SK-N-SH treated with all-trans-retinoic acid at 6 μM for 48 hours (cell line): ENCODE results near the gene KCNJ13.

ENCODE experiments used
- ARNTL ChIP-seq: fragments of 450-650 bp; formaldehyde crosslinking; IDR thresholded peaks from 2 replicates; pipeline ENCODE4 v1.5.0; 2020; ENCODE audit warnings: low read depth, mild to moderate bottlenecking, moderate library complexity, borderline replicate concordance
- ESRRG ChIP-seq: fragments of 250-450 bp; sonication (Bioruptor Pico); IDR thresholded peaks from 2 replicates; pipeline ENCODE4 v1.6.1; 2021; ENCODE audit warnings: mild to moderate bottlenecking
- ISL1 ChIP-seq: fragments of 250-450 bp; sonication (Bioruptor Pico); IDR thresholded peaks from 2 replicates; pipeline ENCODE4 v2.1.2; 2022; ENCODE audit warnings: mild to moderate bottlenecking, moderate library complexity
- OSR1 ChIP-seq: fragments of 250-450 bp; sonication (Bioruptor Pico); IDR thresholded peaks from 2 replicates; pipeline ENCODE4 v1.8.0; 2022; ENCODE audit warnings: moderate library complexity, mild to moderate bottlenecking, inconsistent platforms
- RARB ChIP-seq: fragments of 250-450 bp; sonication (Bioruptor Pico); IDR thresholded peaks from 2 replicates; pipeline ENCODE4 v1.8.0; 2021; ENCODE audit warnings: mild to moderate bottlenecking, moderate library complexity
- SNAI2 ChIP-seq: fragments of 250-450 bp; sonication (Bioruptor Pico); IDR thresholded peaks from 2 replicates; pipeline ENCODE4 v1.5.0; 2020; ENCODE audit warnings: mild to moderate bottlenecking, moderate library complexity
- TOX ChIP-seq: fragments of 250-450 bp; sonication (Bioruptor Pico); IDR thresholded peaks from 2 replicates; pipeline ENCODE4 v1.8.0; 2021; ENCODE audit warnings: mild to moderate bottlenecking, moderate library complexity, borderline replicate concordance
- ZFP30 ChIP-seq: fragments of 450-650 bp; formaldehyde crosslinking; IDR thresholded peaks from 2 replicates; pipeline ENCODE4 v1.5.0; 2022; ENCODE audit warnings: mild to moderate bottlenecking, moderate library complexity
- TF ChIP-seq, protein P1 (sequence below): fragments of 250-450 bp; sonication (Bioruptor Pico); IDR thresholded peaks from 2 replicates; pipeline ENCODE4 v1.5.1; 2021; ENCODE audit warnings: mild to moderate bottlenecking, moderate library complexity
- TF ChIP-seq, protein P2 (sequence below): fragments of 250-450 bp; sonication (Bioruptor Pico); IDR thresholded peaks from 2 replicates; pipeline ENCODE4 v1.8.0; 2020; ENCODE audit warnings: mild to moderate bottlenecking, moderate library complexity, borderline replicate concordance
- TF ChIP-seq, protein P3 (sequence below): fragments of 250-450 bp; sonication (Bioruptor Pico); IDR thresholded peaks from 2 replicates; pipeline ENCODE4 v1.5.0; 2020; ENCODE audit warnings: mild to moderate bottlenecking, moderate library complexity

DNA sequence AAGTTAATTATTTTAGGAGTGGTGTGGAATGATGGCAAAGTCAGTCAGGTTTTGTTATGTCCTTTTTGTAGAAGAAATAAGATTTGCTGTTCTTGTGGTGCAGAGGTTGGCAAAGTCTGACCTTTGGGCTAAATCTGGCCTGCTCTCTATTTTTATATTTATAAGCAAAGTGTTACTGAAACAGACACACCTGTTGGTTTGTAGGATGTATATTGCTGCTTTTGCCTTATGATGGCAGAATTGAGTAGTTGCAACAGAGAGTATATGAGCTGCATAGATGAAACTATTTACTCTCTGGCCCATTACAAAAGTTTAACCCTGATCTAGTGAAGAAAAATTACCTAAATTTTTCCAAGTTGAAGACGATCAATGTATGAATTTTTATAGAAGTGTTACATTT, 34.1 kb upstream of the KCNJ13 start:
- TF ChIP-seq, protein P1, sequence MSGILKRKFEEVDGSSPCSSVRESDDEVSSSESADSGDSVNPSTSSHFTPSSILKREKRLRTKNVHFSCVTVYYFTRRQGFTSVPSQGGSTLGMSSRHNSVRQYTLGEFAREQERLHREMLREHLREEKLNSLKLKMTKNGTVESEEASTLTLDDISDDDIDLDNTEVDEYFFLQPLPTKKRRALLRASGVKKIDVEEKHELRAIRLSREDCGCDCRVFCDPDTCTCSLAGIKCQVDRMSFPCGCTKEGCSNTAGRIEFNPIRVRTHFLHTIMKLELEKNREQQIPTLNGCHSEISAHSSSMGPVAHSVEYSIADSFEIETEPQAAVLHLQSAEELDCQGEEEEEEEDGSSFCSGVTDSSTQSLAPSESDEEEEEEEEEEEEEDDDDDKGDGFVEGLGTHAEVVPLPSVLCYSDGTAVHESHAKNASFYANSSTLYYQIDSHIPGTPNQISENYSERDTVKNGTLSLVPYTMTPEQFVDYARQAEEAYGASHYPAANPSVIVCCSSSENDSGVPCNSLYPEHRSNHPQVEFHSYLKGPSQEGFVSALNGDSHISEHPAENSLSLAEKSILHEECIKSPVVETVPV (CRISPR knock-in tag) = no peak
- TF ChIP-seq, protein P2, sequence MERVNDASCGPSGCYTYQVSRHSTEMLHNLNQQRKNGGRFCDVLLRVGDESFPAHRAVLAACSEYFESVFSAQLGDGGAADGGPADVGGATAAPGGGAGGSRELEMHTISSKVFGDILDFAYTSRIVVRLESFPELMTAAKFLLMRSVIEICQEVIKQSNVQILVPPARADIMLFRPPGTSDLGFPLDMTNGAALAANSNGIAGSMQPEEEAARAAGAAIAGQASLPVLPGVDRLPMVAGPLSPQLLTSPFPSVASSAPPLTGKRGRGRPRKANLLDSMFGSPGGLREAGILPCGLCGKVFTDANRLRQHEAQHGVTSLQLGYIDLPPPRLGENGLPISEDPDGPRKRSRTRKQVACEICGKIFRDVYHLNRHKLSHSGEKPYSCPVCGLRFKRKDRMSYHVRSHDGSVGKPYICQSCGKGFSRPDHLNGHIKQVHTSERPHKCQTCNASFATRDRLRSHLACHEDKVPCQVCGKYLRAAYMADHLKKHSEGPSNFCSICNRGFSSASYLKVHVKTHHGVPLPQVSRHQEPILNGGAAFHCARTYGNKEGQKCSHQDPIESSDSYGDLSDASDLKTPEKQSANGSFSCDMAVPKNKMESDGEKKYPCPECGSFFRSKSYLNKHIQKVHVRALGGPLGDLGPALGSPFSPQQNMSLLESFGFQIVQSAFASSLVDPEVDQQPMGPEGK (CRISPR knock-in tag) = no peak
- TF ChIP-seq ISL1 (CRISPR knock-in tag) (no peak), ZFP30 (CRISPR knock-in tag) (no peak), SNAI2 (CRISPR knock-in tag) (no peak), OSR1 (CRISPR knock-in tag) (no peak), TOX (CRISPR knock-in tag) (no peak), ESRRG (CRISPR knock-in tag) (no peak), ARNTL (CRISPR knock-in tag) (no peak), RARB (CRISPR knock-in tag) (no peak)
- TF ChIP-seq, protein P3, sequence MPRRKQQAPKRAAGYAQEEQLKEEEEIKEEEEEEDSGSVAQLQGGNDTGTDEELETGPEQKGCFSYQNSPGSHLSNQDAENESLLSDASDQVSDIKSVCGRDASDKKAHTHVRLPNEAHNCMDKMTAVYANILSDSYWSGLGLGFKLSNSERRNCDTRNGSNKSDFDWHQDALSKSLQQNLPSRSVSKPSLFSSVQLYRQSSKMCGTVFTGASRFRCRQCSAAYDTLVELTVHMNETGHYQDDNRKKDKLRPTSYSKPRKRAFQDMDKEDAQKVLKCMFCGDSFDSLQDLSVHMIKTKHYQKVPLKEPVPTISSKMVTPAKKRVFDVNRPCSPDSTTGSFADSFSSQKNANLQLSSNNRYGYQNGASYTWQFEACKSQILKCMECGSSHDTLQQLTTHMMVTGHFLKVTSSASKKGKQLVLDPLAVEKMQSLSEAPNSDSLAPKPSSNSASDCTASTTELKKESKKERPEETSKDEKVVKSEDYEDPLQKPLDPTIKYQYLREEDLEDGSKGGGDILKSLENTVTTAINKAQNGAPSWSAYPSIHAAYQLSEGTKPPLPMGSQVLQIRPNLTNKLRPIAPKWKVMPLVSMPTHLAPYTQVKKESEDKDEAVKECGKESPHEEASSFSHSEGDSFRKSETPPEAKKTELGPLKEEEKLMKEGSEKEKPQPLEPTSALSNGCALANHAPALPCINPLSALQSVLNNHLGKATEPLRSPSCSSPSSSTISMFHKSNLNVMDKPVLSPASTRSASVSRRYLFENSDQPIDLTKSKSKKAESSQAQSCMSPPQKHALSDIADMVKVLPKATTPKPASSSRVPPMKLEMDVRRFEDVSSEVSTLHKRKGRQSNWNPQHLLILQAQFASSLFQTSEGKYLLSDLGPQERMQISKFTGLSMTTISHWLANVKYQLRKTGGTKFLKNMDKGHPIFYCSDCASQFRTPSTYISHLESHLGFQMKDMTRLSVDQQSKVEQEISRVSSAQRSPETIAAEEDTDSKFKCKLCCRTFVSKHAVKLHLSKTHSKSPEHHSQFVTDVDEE (CRISPR knock-in tag) = no peak
